K562 (cell line): ENCODE data around the gene ARL14EP. TPM values are rescaled to one million over a fixed set of nuclear protein-coding genes. Genes with fewer than 3 reads are reported as not detected.

Experiments used
- ATAC-seq: fragments of 200-7000 bp; cut with Tn5 transposase; 3 replicates; pipeline ENCODE4 v1.9.1; 2020; ENCODE audit warnings: moderate library complexity
- BruUV-seq: library from RNA; stranded (reverse); fragments of 400-500 nt; replicated peaks from 2 replicates; lab custom pipeline; 2021; lab: Mats Ljungman, UMichigan
- CTCF ChIA-PET: fragments of 300-600 bp; formaldehyde crosslinking; extraction: SDS; loops from one replicate; lab custom pipeline; 2021; ENCODE audit warnings: low intra/inter-chr PET ratio; lab: Yijun Ruan, JAX
- POLR2A ChIA-PET: fragments of 300-600, 350-650 bp; sonication (Branson Sonifier 250); formaldehyde crosslinking; extraction: SDS; loops from one replicate; lab custom pipeline; 2021; ENCODE audit warnings: antibody characterized with exemption, inconsistent platforms; lab: Yijun Ruan, JAX
- DNase-seq, 4 experiments: peaks; one replicate each; pipeline versions ENCODE4 v3.0.0 to v3.0.0-alpha.2; 2011 to 2018; ENCODE audit warnings: low spot score in 3 of 4, mixed read lengths in 3 of 4; ENCODE audit errors: extremely low read depth in 1 of 4
- FAIRE-seq: peaks from 2 replicates; lab custom pipeline; 2011; peaks lifted over from hg19 to GRCh38; lab: Jason Lieb, UNC
- H2AFZ ChIP-seq: 2 replicates; pipeline ENCODE4 v1.6.0; 2011; ENCODE audit warnings: low read depth, low read length, control low read depth, inconsistent platforms
- H3K27ac ChIP-seq: fragments of 200-600 bp; 3 replicates; pipeline ENCODE4 v1.8.0; 2011; ENCODE audit warnings: low read depth, mild to moderate bottlenecking, control low read depth, inconsistent platforms, low read length, moderate library complexity, mixed read lengths; ENCODE audit errors: extremely low read depth
- H3K27me3 ChIP-seq, 2 experiments: fragments of 300-600 bp in 1 of 2; 2 replicates in 1 of 2; 3 replicates in 1 of 2; pipeline versions ENCODE4 v1.6.0 to v1.8.0; 2011; ENCODE audit warnings: inconsistent platforms in 2 of 2, low read length in 2 of 2, mild to moderate bottlenecking in 1 of 2, mixed read lengths in 1 of 2, moderate library complexity in 1 of 2; ENCODE audit not compliant: control insufficient read depth in 2 of 2, insufficient read depth in 2 of 2
- H3K36me3 ChIP-seq: fragments of 300-600 bp; 3 replicates; pipeline ENCODE4 v1.8.0; 2011; ENCODE audit warnings: mild to moderate bottlenecking, low read length, inconsistent platforms; ENCODE audit not compliant: control insufficient read depth, insufficient read depth
- H3K4me1 ChIP-seq, 2 experiments: fragments of 200-600 bp in 1 of 2; replicated peaks in 1 of 2; 2 replicates in 1 of 2; 3 replicates in 1 of 2; pipeline versions ENCODE4 v1.5.1 to v1.8.0; 2011; ENCODE audit warnings: inconsistent platforms in 2 of 2, low read length in 2 of 2, mild to moderate bottlenecking in 1 of 2, mixed read lengths in 1 of 2, moderate library complexity in 1 of 2; ENCODE audit not compliant: control insufficient read depth in 2 of 2, insufficient read depth in 2 of 2
- H3K4me2 ChIP-seq: 2 replicates; pipeline ENCODE4 v1.6.1; 2011; ENCODE audit warnings: low read length, control low read depth, inconsistent platforms, mixed read lengths; ENCODE audit not compliant: insufficient read depth
- H3K4me3 ChIP-seq: fragments of 200-600 bp; sonication (generic), shearing (Covaris generic); 2 replicates; pipeline ENCODE4 v1.5.1; 2016; ENCODE audit warnings: control low read depth, inconsistent platforms
- H3K79me2 ChIP-seq: fragments of 200-600 bp; 3 replicates; pipeline ENCODE4 v1.8.0; 2011; ENCODE audit warnings: low read length, inconsistent platforms; ENCODE audit not compliant: control insufficient read depth, insufficient read depth
- H3K9ac ChIP-seq, 2 experiments: 2 replicates each; pipeline versions ENCODE4 v1.6.0 to v1.6.1; 2011; ENCODE audit warnings: low read depth in 2 of 2, low read length in 2 of 2, control low read depth in 1 of 2, inconsistent platforms in 1 of 2, mild to moderate bottlenecking in 1 of 2, mixed read lengths in 1 of 2; ENCODE audit not compliant: insufficient read depth in 1 of 2
- H3K9me1 ChIP-seq: one replicate; pipeline ENCODE4 v1.6.0; 2011; ENCODE audit warnings: inconsistent platforms, mild to moderate bottlenecking, low read length, moderate library complexity; ENCODE audit not compliant: control insufficient read depth, insufficient read depth
- H3K9me3 ChIP-seq: replicated peaks from 2 replicates; pipeline ENCODE4 v1.5.1; 2011; ENCODE audit warnings: low read depth, low read length, inconsistent platforms; ENCODE audit not compliant: control insufficient read depth, insufficient read depth
- H4K20me1 ChIP-seq: replicated peaks from 2 replicates; pipeline ENCODE4 v1.6.1; 2011; ENCODE audit warnings: low read length, inconsistent platforms, mixed read lengths; ENCODE audit not compliant: control insufficient read depth, insufficient read depth
- ELF1 ChIP-seq: fragments of 200-800 bp; sonication (Bioruptor generic); IDR thresholded peaks from 2 replicates; pipeline ENCODE4 v1.6.1; 2016; ENCODE audit warnings: missing genetic modification characterization, missing compliant biosample characterization
- GATA2 ChIP-seq: sonication (generic); formaldehyde crosslinking; IDR thresholded peaks from 2 replicates; pipeline ENCODE4 v1.4.0; 2020; ENCODE audit warnings: mild to moderate bottlenecking, missing genetic modification reagents
- HDGF ChIP-seq: fragments of 450-650 bp; IDR thresholded peaks from 2 replicates; pipeline ENCODE4 v1.6.1; 2016
- MAFK ChIP-seq: IDR thresholded peaks from 2 replicates; pipeline ENCODE4 v1.6.1; 2011; ENCODE audit warnings: low read length, improper control_type of control experiment
- MEIS2 ChIP-seq: fragments of 450-650 bp; IDR thresholded peaks from 2 replicates; pipeline ENCODE4 v1.6.1; 2014; ENCODE audit warnings: mild to moderate bottlenecking; ENCODE audit not compliant: partially characterized antibody
- OTX1 ChIP-seq: fragments of 450-650 bp; formaldehyde crosslinking; IDR thresholded peaks from 2 replicates; pipeline ENCODE4 v1.4.0; 2022; ENCODE audit warnings: mild to moderate bottlenecking
- PTTG1 ChIP-seq: fragments of 450-650 bp; IDR thresholded peaks from 2 replicates; pipeline ENCODE4 v1.6.1; 2016; ENCODE audit warnings: low read depth, mild to moderate bottlenecking, missing genetic modification characterization, missing compliant biosample characterization
- ZFP30 ChIP-seq: fragments of 250-450 bp; sonication (Bioruptor Pico); IDR thresholded peaks from 2 replicates; pipeline ENCODE4 v1.8.0; 2022; ENCODE audit warnings: moderate library complexity, mild to moderate bottlenecking, inconsistent platforms, borderline replicate concordance
- ZNF589 ChIP-seq: fragments of 200-800 bp; sonication (Bioruptor generic); IDR thresholded peaks from 2 replicates; pipeline ENCODE4 v1.6.1; 2016; ENCODE audit warnings: low read depth, missing genetic modification characterization, missing compliant biosample characterization
- WGBS: fragments of 100-300 bp; shearing (Covaris generic); methylation state at CpG from one replicate; pipeline ENCODE4 v1.1.6; 2016; ENCODE audit warnings: low coverage, mixed read lengths; ENCODE audit not compliant: insufficient coverage; ENCODE audit errors: missing lambda C conversion rate; 5-methylcytosine and 5-hydroxymethylcytosine counted together
- in situ Hi-C: fragments of 300-500 bp; cut with MboI; formaldehyde crosslinking; loops from 4 replicates; pipeline ENCODE4 v1.15.0; 2018; ENCODE audit warnings: inconsistent platforms, mixed read lengths
- intact Hi-C: fragments of 100-400 bp; cut with micrococcal nuclease; formaldehyde crosslinking; loops from 2 replicates; pipeline ENCODE4 v1.14.2; 2022
- polyA plus RNA-seq, 8 experiments: library from polyadenylated mRNA; depleted of rRNA in 4 of 8; stranded (reverse) in 5 of 8; unstranded in 3 of 8; fragments of >200 nt; fragmentation: Nextera tagmentation in 2 of 8; fragmentation: Illumina TruSeq in 1 of 8; extraction: Ambion mirVana in 2 of 8; extraction: Trizol in 1 of 8; gene quantifications; 2 replicates each; pipeline versions ENCODE4 v1.2.1 to v1.2.3, GENCODE V29; 2011 to 2014; ENCODE audit warnings: inconsistent platforms in 1 of 8, missing spikeins in 1 of 8
- total RNA-seq, 7 experiments: library from RNA; depleted of rRNA in 6 of 7; stranded (reverse); fragments of >200 nt in 6 of 7; fragmentation: Illumina TruSeq in 2 of 7; extraction: Trizol in 2 of 7; gene quantifications; 2 replicates each; pipeline versions ENCODE4 v1.2.1 to v1.2.3, GENCODE V29; 2011 to 2021; ENCODE audit warnings: low replicate concordance in 1 of 7
- TF ChIP-seq, protein P1 (sequence below): fragments of 450-650 bp; formaldehyde crosslinking; conservative IDR thresholded peaks from 2 replicates; pipeline ENCODE4 v1.4.0; 2022; ENCODE audit warnings: mild to moderate bottlenecking, missing genetic modification characterization
- TF ChIP-seq, protein P2 (sequence below): fragments of 250-450 bp; sonication (Bioruptor Pico); IDR thresholded peaks from 2 replicates; pipeline ENCODE4 v1.4.0; 2020; ENCODE audit warnings: mild to moderate bottlenecking, moderate library complexity, borderline replicate concordance
- TF ChIP-seq, protein P3 (sequence below): conservative IDR thresholded peaks from 2 replicates; pipeline ENCODE4 v1.6.1; 2011; ENCODE audit warnings: low read depth, mild to moderate bottlenecking, low read length; ENCODE audit not compliant: control insufficient read depth

Gene ARL14EP
- total and polyA plus RNA-seq, 9 of the 15 experiments (the other 6 are each of a cell fraction or from before 2014, with no cell fraction given): 11.4 to 42.7 (median 25.9) TPM

DNA sequence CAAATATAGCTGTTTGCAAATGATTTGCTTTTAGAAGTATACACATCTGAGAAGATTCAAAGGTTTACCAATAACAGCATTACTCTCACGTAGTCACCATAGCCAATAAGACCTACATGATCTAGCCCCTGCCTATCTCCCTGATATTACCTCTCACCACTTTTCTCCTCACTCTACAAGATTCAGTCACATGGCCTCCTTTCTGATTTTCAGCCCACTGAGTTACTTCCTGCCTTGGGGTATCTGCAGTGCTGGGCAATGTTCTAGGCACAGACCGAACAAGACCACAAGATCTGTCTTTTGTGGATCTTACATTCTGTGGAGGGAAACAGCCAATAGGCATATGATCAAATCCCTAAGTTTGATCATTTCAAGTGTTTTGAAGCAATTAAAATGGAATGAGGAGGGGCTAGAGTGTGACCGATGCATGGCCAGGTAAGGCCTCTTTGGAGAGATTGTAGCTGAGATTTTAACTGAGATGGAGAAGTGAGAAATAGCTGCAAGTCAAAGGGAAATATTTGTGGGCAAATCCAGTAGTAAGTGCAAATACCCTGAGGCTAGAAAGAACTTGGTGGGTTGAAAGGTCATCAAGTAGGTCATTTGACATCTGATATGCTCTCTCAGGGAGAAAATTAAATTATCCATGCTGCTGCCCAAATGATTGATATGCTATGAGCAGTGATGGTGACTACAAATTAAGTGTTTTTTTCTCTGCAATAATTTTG is 43.1 kb downstream of the ARL14EP start:
- no peaks in the 10 kb centered on the region for H3K27me3 ChIP-seq
- ChIA-PET POLR2A (interaction anchor here (1.3 kb wide), 1 partner anchor 22 kb away, joined by 4 read pairs; no protein-coding TSS in a partner anchor), CTCF (no interaction called here)
- H3K79me2 ChIP-seq: no peaks in the 10 kb centered on the region
- ATAC-seq (no peak), DNase-seq (no peak), FAIRE-seq (no peak)
- H3K9ac ChIP-seq: no peak overlapping the region
- H3K4me1 ChIP-seq: peaks cover 0 to 3% of the 10 kb centered on the region in 2 experiments; a peak in 1 of 5 replicates
- H3K27ac ChIP-seq: no peak overlapping the region
- in situ Hi-C loops: no loop called here
- H4K20me1 ChIP-seq: no peaks in the 10 kb centered on the region
- no peak overlapping the region for H3K4me3 ChIP-seq
- no TSS peak for BruUV-seq
- no peaks in the 10 kb centered on the region for H3K9me1 ChIP-seq
- H3K9me3 ChIP-seq: no peaks in the 10 kb centered on the region
- no peak overlapping the region for H2AFZ ChIP-seq
- no peaks in the 10 kb centered on the region for H3K36me3 ChIP-seq
- 0% methylated on average over 3 of the region's 3 CpGs for WGBS
- no peak overlapping the region for H3K4me2 ChIP-seq
- intact Hi-C loops: no loop called here
- TF ChIP-seq MEIS2: no peak
- no peak for TF ChIP-seq ZNF589 (CRISPR knock-in tag)
- no peak for TF ChIP-seq ZFP30 (CRISPR knock-in tag)
- TF ChIP-seq, protein P1, sequence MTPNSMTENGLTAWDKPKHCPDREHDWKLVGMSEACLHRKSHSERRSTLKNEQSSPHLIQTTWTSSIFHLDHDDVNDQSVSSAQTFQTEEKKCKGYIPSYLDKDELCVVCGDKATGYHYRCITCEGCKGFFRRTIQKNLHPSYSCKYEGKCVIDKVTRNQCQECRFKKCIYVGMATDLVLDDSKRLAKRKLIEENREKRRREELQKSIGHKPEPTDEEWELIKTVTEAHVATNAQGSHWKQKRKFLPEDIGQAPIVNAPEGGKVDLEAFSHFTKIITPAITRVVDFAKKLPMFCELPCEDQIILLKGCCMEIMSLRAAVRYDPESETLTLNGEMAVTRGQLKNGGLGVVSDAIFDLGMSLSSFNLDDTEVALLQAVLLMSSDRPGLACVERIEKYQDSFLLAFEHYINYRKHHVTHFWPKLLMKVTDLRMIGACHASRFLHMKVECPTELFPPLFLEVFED (CRISPR knock-in tag): no peak
- no peak for TF ChIP-seq PTTG1 (tag)
- TF ChIP-seq, protein P2, sequence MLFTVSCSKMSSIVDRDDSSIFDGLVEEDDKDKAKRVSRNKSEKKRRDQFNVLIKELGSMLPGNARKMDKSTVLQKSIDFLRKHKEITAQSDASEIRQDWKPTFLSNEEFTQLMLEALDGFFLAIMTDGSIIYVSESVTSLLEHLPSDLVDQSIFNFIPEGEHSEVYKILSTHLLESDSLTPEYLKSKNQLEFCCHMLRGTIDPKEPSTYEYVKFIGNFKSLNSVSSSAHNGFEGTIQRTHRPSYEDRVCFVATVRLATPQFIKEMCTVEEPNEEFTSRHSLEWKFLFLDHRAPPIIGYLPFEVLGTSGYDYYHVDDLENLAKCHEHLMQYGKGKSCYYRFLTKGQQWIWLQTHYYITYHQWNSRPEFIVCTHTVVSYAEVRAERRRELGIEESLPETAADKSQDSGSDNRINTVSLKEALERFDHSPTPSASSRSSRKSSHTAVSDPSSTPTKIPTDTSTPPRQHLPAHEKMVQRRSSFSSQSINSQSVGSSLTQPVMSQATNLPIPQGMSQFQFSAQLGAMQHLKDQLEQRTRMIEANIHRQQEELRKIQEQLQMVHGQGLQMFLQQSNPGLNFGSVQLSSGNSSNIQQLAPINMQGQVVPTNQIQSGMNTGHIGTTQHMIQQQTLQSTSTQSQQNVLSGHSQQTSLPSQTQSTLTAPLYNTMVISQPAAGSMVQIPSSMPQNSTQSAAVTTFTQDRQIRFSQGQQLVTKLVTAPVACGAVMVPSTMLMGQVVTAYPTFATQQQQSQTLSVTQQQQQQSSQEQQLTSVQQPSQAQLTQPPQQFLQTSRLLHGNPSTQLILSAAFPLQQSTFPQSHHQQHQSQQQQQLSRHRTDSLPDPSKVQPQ (CRISPR knock-in tag): no peak
- TF ChIP-seq MAFK: no peak
- no peak for TF ChIP-seq ELF1
- TF ChIP-seq, protein P3, sequence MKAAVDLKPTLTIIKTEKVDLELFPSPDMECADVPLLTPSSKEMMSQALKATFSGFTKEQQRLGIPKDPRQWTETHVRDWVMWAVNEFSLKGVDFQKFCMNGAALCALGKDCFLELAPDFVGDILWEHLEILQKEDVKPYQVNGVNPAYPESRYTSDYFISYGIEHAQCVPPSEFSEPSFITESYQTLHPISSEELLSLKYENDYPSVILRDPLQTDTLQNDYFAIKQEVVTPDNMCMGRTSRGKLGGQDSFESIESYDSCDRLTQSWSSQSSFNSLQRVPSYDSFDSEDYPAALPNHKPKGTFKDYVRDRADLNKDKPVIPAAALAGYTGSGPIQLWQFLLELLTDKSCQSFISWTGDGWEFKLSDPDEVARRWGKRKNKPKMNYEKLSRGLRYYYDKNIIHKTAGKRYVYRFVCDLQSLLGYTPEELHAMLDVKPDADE: no peak
- TF ChIP-seq OTX1 (CRISPR knock-in tag): no peak
- no peak for TF ChIP-seq HDGF
- TF ChIP-seq GATA2 (CRISPR knock-in tag): no peak
